ENCODE results near the gene MFAP4.

MFAP4 gene

DNA sequence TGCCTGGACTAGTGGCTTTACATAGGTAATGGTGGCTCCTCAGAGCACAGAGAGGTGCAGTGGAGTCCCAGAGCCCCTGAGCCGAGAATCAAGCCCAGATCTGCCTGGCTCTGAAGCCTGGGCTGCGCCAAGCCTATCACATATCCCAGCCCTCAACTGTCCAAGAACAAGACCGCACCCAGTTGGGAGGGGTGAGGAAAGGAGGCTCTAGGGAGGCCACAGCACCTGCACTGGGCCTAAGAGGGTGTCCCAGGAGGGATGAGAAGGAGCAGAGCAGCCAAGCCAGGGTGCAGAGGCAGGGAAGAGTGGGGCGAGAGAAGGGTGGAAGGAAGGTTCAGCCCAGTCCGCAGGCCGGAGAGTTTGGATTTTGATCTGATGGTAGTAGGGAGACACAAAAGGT, 23.1 kb upstream of the MFAP4 start:
- DNase-seq (ENCODE audit: low read depth in 3 of 3) = no peak

DNA sequence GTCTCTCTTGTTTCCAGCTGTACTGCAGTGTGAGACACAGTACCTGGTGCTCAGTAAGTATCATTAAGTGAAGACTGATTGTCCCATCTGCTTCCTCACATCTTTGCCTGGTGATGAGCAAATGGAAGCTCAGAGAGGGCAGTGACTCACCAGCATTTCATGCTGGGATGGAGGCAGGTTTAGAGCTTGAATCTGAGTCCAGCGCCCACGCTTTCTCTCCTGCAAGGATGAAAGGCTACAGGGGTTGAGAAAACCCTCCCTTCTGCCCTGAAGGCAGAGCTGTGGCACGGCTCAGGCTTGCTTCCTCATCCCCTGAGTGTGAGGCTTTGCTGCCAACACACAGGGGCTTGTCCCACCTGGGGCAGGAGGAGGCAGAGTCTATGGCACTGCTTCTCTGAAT, 22.5 kb upstream of the MFAP4 start:
- DNase-seq (ENCODE audit: low read depth in 3 of 3) = peak in 1 of 3 experiments; percentile 20

DNA sequence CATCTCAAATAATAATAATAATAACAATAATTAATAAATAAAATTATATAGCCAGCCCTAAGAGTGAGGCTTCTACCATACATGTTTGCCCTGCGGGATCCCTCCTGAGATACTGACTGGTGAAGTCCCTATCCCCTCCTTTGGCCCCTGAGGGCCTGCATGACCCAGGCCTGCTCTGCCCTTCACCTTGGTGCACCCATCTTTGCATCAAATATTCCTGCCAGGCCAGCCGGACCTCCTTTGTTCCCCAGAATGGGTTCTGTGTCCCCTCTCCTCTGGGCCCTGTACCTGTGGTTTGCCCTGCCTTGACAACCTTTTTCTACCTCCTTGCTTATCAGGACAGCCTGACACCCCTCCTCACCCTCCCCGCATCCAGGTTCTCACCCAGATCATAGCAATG, 22.1 kb upstream of the MFAP4 start:
- DNase-seq (ENCODE audit: low read depth in 3 of 3) = no peak

DNA sequence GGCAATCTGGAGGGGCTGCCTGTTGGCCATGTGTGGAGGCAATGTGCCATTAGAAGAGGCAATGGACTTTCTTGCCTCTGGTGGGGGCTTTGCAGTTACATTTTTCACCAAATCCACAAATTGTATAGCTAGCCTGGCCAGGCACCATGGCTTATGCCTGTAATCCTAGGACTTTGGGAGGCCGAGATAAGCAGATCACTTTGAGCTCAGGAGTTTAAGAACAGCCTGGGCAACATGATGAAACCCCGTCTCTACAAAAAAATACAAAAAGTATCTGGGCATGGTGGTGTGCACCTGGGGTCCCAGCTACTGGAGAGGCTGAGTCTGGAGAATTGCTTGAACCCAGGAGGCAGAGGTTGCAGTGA, 21.3 kb upstream of the MFAP4 start:
- DNase-seq (ENCODE audit: low read depth in 3 of 3) = no peak

DNA sequence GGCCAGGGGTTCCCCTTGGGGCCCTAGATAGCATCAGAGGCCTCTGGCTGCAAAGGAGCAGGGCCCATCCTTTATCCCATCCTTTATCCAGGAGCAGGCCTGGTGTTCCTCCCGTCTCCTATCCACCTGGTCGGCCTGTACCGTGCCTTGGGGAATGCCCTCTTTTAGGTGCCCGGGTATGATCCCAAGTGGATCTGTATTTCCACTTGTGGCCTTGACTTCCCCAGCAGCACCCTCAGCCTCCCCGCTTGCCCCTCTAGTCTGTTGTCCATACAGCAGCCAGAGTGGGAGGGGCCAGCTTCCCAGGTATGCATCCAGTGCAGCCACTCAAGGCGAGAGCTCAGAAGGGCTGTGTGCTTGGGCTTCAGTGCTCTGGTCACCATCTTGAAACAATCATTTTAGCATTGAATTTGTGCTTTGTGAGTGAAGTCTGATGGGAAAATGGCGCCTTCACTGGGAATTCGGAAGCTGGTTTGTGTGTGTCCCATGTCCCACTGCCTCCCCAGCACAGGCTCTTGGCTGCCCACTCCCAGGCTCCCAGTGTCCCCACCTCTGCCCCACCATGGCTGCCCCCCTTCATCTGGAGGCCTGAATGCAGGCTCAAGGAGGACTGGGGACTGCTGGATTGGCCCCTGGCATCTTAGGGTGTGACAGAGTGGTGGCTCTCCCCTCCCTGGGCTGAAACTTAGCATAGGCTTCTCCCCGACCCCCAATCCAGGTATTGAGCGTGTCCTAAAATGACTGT, 20.8 kb upstream of the MFAP4 start:
- DNase-seq (ENCODE audit: low read depth in 3 of 3) = no peak

DNA sequence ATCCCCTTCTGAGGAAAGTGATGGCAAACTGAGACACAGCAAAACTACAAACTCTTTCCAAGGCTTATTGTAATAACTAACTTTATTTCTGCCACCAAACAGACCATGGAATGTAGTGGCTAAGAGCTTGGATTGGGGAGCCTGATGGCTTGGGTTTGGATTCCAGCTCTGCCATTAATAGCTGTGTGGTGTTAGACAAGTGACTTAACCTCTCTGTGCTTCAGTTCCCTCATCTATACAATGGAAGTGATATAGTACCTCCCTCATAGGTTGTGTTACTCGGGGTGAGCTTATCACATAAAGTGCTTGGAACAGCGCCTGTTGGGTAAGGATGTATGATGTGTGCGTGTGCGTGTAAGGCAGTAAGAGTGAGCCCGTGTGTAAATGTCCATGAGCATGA, 18.1 kb upstream of the MFAP4 start:
- no peak for DNase-seq (ENCODE audit: low read depth in 3 of 3)

DNA sequence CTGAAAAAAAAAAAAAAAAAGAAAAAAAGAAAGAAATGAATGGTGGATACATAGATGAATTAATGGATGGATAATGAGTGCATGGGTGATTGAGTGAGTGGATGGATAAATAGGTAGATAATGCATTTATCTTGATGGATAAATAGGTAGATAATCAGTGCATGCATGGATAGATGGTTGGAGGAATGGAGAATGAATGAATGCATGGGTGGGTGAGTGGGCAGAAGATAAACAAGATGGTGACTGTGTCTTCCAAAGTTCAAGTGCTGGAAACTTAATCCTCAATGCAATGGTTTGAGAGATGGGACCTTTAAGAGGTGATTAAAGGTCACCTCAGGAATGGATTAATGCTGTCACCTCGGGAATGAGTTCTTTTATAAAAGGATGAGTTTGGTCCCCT, 17.3 kb upstream of the MFAP4 start:
- no peak for DNase-seq (ENCODE audit: low read depth in 3 of 3)

DNA sequence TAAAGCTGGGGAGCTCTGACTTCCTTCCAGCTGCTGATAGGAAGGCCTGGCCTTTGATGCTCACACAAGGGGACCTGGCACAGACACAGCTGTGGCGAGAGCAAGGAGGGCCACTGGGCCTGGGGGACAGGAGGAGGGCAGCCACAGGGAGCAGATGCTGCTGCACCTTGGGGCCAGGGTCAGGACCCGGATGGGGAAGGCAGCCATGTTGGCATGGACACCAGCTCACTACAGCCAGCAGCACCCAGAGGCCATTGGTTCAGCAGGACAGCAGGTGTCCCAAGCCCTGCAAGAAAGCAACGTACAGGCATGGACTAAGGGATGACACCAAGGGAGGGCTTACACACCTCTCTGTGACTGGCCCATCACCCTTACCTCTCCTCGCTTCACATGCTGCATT, 16.0 kb upstream of the MFAP4 start:
- DNase-seq (ENCODE audit: low read depth in 3 of 3) = no peak

DNA sequence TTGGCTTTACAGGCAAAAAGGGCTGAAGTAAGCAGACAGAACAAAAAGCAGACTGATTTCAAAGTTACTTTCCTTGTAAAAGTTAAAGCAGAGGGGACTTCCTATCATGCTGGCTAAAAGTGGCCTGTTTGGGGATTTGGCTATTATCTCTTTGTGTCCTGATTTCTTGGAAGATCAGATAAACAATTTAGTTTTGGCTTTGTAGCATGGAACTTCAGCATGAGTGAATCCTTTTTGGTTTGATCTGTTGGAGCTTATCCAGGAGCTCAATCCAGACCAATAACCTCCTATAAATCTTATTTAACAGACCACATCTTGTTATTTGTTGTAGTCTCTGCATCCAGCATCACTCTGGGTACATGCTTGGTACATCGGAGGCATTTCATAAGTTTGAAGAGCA, 15.2 kb upstream of the MFAP4 start:
- DNase-seq (ENCODE audit: low read depth in 3 of 3) = no peak

DNA sequence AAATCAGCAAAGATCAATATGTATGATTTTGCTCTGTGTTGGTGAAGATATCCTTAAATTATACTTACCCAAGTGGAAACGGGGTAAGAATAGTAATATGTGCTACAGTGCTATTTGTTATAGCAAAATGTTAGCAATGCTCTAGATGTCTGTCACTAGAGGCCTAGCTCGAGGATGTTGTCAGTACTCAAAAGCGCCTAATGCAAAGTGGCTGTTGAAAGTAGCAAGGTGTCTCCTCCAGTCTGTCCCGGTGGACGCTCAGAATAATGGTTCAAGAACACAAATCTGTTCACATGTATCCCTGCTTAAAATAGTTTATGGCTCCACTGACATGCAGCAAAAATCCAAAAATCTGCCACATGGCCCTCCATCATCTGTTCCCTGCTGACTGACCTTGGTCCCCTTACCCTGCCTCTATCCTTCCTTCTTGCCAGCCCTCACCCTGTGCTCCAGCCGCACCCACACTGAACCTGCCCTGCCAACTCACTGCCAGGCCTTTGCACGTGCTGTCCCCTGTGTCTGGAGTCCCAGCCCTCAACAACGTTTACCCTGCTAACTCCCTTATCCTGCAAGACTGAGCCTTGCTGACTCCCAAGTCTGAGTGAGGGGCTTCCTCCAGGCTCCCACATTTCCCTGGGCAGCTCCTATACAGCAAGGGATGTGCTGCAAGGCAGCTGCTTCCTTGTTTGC, 14.5 kb upstream of the MFAP4 start:
- DNase-seq (ENCODE audit: low read depth in 3 of 3) = no peak

DNA sequence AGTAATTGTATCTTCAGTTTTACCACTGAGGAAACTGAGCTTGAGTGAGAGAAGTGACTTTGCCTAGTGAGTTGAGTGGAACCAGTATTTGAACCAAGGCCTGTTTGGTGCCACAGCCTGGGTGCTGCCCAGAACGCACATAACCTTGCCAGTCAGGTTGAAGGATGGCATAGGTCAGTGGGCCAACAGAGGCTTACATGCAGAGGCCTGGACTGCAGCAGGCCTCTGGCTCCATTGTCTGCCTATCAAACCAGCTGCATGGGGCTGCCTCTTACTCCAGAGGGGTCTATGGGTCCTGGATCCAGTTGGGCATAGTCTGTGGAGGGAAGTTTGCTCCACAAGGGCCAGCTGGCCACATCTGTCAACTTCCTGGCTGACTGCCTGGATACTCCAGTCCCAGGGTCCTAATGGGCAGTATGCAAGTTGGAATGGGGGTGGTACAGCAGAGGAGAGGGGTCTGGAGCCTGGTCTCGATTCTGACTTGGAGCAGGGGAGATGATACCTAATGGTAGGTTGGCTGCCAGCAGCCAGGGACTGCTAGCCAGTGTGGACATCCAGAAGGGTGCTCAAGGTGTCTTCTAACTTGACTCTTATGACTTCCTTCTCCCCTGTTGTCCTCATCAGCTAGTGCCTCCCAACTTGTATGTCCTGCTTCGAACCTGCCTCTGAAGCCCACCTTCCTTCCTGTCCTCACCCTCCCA, 12.9 kb upstream of the MFAP4 start:
- DNase-seq (ENCODE audit: low read depth in 3 of 3) = no peak

DNA sequence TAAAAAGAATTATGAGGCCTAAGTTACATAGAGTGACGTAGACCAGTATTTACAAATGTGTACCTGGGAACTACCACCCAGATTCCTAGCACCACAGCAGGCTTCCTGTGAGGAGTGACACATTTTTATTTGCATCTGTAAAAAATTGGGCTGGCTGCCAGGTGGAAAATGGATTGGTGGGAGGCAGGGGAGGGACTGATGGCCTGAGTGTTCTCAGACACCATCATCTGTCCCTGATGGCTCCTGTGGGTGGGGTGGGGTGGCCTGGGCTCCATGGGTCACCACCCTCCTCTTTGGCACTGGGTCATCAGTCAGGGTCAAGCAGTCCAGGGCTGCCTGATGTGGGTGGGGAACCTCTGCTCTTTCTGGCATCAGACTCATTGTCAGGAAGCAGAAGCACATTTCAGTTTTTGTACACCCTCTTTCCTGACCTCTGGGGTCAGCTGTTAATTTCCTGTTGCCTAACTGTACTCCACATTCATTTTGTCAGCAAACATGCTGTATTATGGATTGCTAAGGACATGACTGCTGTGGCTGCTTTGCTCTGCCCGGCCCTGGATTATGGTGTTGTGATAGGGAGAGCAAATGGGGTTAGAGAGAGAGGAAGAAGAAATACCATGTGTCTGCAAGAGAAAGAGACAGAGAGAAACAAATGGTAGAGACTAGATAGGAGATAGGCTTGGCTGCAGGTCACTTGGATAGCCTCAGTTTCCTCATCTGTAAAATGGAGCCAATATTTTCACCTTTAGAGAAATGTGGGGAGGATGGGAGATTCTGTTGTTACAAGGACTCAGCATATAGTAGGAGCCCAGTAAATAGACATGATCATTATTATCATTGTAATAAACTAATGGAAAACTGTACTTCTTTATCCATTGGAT, 11.6 kb upstream of the MFAP4 start:
- no peak for DNase-seq (ENCODE audit: low read depth in 3 of 3)

DNA sequence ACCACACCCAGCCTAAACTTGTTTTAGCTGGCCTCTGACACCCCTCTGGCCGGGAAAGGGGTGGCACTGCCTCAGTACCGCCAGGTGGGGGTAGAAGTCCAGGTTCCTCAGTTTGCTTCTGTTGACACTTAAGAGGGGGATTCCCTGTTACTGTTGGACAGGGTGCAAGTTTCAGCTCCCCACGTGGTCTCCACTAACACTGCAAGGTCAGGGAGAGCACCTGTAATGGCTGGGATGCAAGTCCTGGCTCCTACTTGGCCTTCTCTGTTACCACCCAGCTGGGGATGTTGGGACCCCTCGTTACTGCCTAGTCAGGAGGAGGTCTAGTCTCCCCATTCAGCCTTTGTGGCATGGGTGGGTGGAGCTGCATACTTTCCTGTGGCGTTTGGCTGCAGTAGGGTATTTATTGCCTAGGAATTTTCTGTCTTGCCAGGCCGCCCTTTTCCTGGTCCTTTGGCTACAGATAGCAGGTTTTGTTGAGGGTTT, 10.6 kb upstream of the MFAP4 start:
- no peak for DNase-seq (ENCODE audit: low read depth in 3 of 3)

DNA sequence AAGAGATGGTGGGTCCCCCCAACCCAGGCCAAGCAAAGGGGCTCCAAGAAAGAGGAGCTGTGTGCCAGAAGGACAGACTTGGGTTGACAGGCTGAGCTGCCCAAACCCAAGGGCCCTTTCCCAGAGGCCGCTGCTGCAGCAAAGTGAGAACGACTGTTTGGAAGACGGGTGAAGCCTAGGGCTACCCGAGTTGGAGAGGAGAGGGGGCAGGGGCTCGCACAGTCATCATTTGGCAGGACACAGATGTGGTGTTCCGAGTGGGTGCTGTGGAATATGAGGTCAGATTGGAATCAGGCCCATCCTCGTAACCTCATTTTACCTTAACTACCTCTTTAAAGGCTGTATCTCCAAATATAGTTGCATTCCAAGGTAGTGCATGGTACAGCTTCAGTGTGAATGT, 5.3 kb upstream of the MFAP4 start:
- no peak for DNase-seq (ENCODE audit: low read depth in 3 of 3)

DNA sequence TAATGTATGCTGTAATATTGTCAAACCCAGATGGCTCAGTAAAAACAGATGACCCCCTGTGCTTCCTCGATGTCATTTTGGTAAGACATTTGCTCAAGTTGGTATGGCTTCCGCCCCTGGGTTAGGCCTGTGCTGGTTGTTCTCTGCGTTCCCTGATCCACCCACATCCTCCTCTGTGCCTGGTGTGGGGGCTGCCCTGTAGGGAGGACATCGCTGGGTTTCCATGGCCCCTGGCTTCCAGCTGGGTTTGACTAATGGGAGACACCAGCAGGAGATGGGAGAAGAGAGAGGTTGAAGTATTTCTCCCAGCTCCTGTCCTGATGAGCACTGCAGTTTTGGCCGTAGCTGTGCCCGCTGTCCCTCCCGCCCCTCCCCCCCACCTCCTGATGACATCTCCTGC, 4.4 kb upstream of the MFAP4 start:
- DNase-seq (ENCODE audit: low read depth in 3 of 3) = no peak

DNA sequence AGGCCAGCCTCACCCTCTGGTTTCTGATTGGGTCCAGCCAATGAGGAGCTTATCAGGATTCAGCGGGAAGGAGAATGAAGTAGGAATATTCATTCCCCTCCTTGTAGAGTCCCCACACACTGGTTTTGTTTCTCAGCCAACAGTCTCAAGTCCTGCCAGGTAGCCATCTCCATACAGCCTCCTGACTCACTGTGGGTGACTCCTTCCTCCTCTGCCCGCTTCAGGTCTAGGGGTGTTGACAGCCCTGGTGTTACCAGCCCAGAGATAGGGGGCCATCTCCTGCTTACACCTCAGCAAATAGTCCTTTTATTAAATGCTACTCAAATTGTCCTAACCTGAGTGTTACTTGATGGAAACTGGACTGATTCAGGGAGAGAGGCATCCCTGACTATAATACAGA, 4.0 kb upstream of the MFAP4 start:
- DNase-seq (ENCODE audit: low read depth in 3 of 3) = no peak

DNA sequence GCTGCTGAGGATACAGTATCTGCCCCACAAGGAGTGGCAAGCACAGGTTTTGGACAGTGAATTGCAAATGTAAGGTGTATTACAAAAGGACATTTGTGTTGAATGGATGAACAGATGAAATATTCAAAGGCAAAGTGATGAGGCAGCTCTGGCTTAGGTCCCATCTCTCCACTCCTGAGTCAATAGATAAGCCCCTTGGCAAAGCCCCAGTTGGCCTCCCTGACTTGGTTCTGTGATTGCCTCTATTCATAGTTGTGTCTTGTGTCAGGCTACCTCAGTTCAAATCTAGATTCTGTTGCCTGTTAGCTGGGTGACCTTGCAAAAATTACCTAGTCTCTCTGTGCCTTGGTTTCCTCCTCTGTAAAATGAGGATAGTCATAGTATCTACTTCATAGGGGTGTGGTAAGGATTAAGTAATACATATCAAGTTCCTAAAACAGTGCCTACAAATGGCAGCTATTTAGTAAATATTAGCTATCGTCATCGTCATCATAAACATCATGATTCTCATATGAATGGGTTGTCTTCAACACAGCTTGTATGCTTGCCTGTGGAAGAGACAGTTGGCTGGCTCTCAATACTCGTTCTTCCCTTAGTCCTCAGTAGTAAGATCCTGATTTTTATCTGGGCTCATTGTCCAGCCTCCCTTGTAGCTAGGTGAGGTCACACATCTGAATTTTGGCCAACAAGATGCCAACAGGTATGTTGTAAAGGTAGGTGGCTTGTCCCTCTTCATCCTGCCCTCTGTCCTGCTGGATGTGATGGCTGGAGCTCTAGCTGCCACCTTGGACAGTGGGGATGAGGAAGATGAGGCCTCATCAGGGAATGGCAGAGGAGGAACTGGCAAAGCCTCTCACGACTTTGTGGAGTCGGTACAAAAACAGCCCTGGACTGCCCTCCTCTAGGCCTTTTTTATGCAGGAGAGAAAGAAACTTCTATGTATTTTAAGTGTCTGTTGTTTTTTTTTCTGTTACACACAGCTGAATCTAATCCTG, 2.1 kb upstream of the MFAP4 start:
- no peak for DNase-seq (ENCODE audit: low read depth in 3 of 3)

DNA sequence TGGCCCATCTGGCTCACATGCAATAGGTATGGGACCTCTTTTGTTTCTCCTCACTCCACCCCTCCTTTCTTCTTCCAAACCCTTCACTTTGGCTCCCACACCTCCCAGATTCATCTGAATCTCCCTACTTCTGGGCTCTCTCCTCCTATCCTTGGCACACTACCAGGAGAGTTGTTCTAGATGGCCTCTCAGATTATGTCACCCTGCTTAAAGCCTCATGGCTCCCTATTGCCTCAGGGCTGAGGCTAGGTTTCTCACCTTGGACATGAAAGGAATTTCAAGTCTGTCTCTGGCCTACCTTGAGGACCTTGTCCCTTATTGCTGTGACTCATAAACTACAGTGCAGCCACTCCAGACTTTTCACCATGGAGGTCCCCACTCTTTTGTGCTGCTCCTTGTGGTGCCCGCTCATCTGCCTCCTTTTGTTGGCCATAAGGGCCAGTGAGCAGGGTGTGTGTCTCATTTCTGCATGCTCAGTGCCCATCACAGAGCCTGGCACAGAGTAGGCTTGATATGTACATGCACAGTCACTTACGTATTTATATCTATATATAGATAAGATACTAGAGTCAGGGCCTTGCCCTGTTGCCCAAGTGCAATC, 1.0 kb upstream of the MFAP4 start:
- no peak for DNase-seq (ENCODE audit: low read depth in 3 of 3)

DNA sequence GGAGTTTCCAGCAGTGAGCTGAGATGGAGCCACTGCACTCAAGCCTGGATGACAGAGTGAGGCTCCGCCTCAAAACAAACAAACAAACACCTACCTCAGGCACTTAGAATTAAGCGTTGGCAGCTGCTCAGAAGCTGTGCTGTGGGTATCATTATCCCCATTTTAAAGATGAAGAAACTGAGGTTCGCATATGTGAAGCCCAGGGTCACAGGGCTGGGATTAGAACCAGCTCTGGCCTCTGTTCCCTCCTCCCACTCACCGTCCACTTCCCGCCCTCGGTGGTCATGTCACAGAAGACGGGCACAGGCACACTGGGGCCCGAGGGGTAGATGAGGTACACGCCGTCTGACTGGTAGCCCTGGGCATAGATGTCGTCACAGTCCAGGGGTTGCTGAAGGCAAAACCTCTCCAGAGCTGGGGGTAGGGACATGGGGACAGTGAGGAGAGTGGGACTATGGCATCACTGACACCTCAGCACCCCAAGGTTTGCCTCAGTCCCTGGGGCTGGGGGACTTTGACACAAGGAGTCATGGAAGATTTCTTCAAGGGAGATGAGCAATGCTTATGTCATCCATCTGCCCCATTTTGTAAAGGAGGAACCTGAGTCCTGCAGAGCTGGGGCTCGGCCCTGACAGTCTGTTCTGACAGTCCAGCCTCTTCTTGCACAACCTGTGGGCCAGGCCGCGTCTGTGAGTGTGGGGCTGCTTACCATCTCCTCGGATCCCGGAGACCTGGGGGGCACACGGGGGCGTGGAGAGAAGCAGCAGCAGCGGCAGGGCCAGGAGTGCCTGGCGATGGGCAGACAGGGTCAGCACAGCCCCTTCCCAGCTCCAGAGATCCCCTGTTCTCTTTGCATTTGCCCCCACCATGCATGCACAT, 700 bp downstream of the MFAP4 start:
- DNase-seq (ENCODE audit: low read depth in 3 of 3) = no peak
